Keratinocyte (primary cell): ENCODE data around the gene ARSB. TPM values are rescaled to one million over a fixed set of nuclear protein-coding genes. Genes with fewer than 3 reads are reported as not detected.

Experiments
- DNase-seq: peaks from one replicate; pipeline ENCODE4 v3.0.0-alpha.2; 2011; ENCODE audit warnings: low read depth, missing footprints, low spot score
- FAIRE-seq: peaks from 2 replicates; lab custom pipeline; 2011; peaks lifted over from hg19 to GRCh38; lab: Jason Lieb, UNC
- H2AFZ ChIP-seq: 2 replicates; pipeline ENCODE4 v1.6.0; 2012; ENCODE audit warnings: low read length, control low read depth, inconsistent platforms; ENCODE audit not compliant: control insufficient read depth
- H3K27ac ChIP-seq: 2 replicates; pipeline ENCODE4 v1.5.1; 2011; ENCODE audit warnings: low read length; ENCODE audit not compliant: control insufficient read depth, insufficient read depth
- H3K27me3 ChIP-seq: 3 replicates; pipeline ENCODE4 v1.6.0; 2011; ENCODE audit warnings: low read length; ENCODE audit not compliant: control insufficient read depth, insufficient read depth; ENCODE audit errors: extremely low read depth
- H3K36me3 ChIP-seq, 2 experiments: 2 replicates in 1 of 2; 3 replicates in 1 of 2; pipeline ENCODE4 v1.5.1; 2011; ENCODE audit warnings: low read length in 2 of 2, mild to moderate bottlenecking in 1 of 2; ENCODE audit not compliant: control insufficient read depth in 2 of 2, insufficient read depth in 2 of 2; ENCODE audit errors: extremely low read depth in 1 of 2
- H3K4me1 ChIP-seq: 3 replicates; pipeline ENCODE4 v1.5.1; 2011; ENCODE audit warnings: low read length; ENCODE audit not compliant: control insufficient read depth, insufficient read depth; ENCODE audit errors: extremely low read depth
- H3K4me2 ChIP-seq: 3 replicates; pipeline ENCODE4 v1.6.0; 2011; ENCODE audit warnings: low read depth, low read length; ENCODE audit not compliant: control insufficient read depth, insufficient read depth; ENCODE audit errors: extremely low read depth
- H3K4me3 ChIP-seq, 3 experiments: fragments of 200-600 bp in 1 of 3; sonication (generic) in 1 of 3; 2 replicates in 2 of 3; 3 replicates in 1 of 3; pipeline ENCODE4 v1.5.1; 2011 to 2016; ENCODE audit warnings: low read length in 3 of 3, mild to moderate bottlenecking in 3 of 3, control low read depth in 2 of 3, inconsistent platforms in 1 of 3, low read depth in 1 of 3, mixed read lengths in 1 of 3, mixed run types in 1 of 3, moderate library complexity in 1 of 3; ENCODE audit not compliant: control insufficient read depth in 2 of 3, insufficient read depth in 2 of 3; ENCODE audit errors: extremely low read depth in 1 of 3
- H3K79me2 ChIP-seq: 2 replicates; pipeline ENCODE4 v1.6.0; 2012; ENCODE audit warnings: low read length; ENCODE audit not compliant: control insufficient read depth, insufficient read depth
- H3K9ac ChIP-seq: 3 replicates; pipeline ENCODE4 v1.6.0; 2011; ENCODE audit warnings: low read length; ENCODE audit not compliant: control insufficient read depth, insufficient read depth; ENCODE audit errors: extremely low read depth
- H3K9me1 ChIP-seq: 3 replicates; pipeline ENCODE4 v1.6.0; 2011; ENCODE audit warnings: low read length; ENCODE audit not compliant: control insufficient read depth, insufficient read depth; ENCODE audit errors: extremely low read depth
- H3K9me3 ChIP-seq: 2 replicates; pipeline ENCODE4 v1.5.1; 2012; ENCODE audit warnings: low read depth, low read length; ENCODE audit not compliant: control insufficient read depth
- H4K20me1 ChIP-seq: 3 replicates; pipeline ENCODE4 v1.6.0; 2011; ENCODE audit warnings: low read length; ENCODE audit not compliant: control insufficient read depth, insufficient read depth; ENCODE audit errors: extremely low read depth
- EZH2 ChIP-seq: IDR thresholded peaks from one replicate; pipeline ENCODE4 v1.6.1; 2012; ENCODE audit warnings: inconsistent platforms, mild to moderate bottlenecking, low read length, moderate library complexity
- dilution Hi-C: fragments of 300-500 bp; cut with MboI; formaldehyde crosslinking; loops from one replicate; pipeline ENCODE4 v1.7.0; 2020; ENCODE audit warnings: low sequenced_read_pairs; ENCODE audit not compliant: extremely low pct_ligation_motif_present
- polyA plus RNA-seq, 5 experiments: library from polyadenylated mRNA; depleted of rRNA in 3 of 5; stranded (reverse) in 3 of 5; stranded (forward) in 1 of 5; unstranded in 1 of 5; fragments of >200 nt; gene quantifications; 1 replicate in 1 of 5; 2 replicates in 3 of 5; 3 replicates in 1 of 5; pipeline versions ENCODE4 v1.2.1 to v1.2.3, GENCODE V29; 2011 to 2012; ENCODE audit warnings: missing spikeins in 2 of 5, low read depth in 1 of 5, low replicate concordance in 1 of 5
- TF ChIP-seq, protein P1 (sequence below), 3 experiments: IDR thresholded peaks in 1 of 3; conservative IDR thresholded peaks in 1 of 3; optimal IDR thresholded peaks in 1 of 3; 2 replicates in 2 of 3; 3 replicates in 1 of 3; pipeline versions ENCODE3 to v1.5.1; 2011; ENCODE audit warnings: low read length in 3 of 3, mild to moderate bottlenecking in 3 of 3, moderate library complexity in 2 of 3, control low read depth in 1 of 3, inconsistent platforms in 1 of 3; ENCODE audit not compliant: insufficient read depth in 2 of 3; ENCODE audit errors: extremely low read depth in 1 of 3

ARSB gene
- polyA plus RNA-seq, 1 donor (not counting 4 experiments of a cell fraction or from before 2014, with no cell fraction given) = 4.5 TPM

DNA sequence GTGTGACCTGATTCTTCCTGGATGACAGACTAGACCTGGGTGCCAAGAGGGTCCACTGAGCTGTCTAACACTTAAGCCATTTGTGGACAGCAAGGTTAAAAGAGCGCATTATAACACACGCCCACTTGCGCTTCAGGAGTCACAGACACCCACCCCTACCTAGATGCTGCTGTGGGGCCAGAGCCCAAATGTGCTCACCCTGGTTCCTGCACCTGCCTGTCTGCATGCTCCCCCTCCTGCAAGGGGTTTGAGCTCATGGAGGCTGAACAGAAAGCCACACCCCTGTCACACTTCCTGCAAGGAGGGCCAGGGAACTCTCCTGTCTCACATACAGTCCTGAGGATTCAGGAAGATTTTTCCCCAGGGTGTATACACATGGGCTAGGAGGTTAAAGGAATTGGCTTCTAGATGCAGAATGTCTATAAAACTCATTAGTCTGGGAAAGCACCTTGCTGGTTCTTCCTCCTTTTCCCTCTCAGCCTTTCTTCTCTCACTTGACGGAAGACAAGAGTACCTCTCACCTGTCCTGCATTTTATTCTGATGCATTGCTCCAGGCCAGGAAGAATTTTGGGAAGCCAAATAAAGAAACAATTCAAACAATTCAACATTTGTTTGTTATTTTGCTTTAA lies 249.2 kb downstream of the ARSB start:
- Histone ChIP-seq H3K79me2 (no peaks in the 10 kb centered on the region), H3K4me1 (no peaks in the 10 kb centered on the region), H3K9me1 (no peaks in the 10 kb centered on the region), H3K27me3 (no peaks in the 10 kb centered on the region), H2AFZ (no peak overlapping the region), H3K27ac (no peak overlapping the region), H3K4me2 (no peak overlapping the region), H3K9ac (no peak overlapping the region), H4K20me1 (no peaks in the 10 kb centered on the region), H3K36me3 (no peaks in the 10 kb centered on the region), H3K4me3 (no peak overlapping the region), H3K9me3 (no peaks in the 10 kb centered on the region)
- dilution Hi-C loops = no loop called here
- TF ChIP-seq, protein P1, sequence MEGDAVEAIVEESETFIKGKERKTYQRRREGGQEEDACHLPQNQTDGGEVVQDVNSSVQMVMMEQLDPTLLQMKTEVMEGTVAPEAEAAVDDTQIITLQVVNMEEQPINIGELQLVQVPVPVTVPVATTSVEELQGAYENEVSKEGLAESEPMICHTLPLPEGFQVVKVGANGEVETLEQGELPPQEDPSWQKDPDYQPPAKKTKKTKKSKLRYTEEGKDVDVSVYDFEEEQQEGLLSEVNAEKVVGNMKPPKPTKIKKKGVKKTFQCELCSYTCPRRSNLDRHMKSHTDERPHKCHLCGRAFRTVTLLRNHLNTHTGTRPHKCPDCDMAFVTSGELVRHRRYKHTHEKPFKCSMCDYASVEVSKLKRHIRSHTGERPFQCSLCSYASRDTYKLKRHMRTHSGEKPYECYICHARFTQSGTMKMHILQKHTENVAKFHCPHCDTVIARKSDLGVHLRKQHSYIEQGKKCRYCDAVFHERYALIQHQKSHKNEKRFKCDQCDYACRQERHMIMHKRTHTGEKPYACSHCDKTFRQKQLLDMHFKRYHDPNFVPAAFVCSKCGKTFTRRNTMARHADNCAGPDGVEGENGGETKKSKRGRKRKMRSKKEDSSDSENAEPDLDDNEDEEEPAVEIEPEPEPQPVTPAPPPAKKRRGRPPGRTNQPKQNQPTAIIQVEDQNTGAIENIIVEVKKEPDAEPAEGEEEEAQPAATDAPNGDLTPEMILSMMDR (optimal IDR thresholded peaks at IDR 0.05 in 1 of 3, IDR thresholded peaks at IDR 0.05 in 1 of 3, conservative IDR thresholded peaks at IDR 0.05 in 1 of 3; ENCODE audit: extremely low read depth in 1 of 3, insufficient read depth in 2 of 3, low read length in 3 of 3) = no peak
- TF ChIP-seq EZH2 = no peak
- FAIRE-seq (no peak), DNase-seq (no peak)

DNA sequence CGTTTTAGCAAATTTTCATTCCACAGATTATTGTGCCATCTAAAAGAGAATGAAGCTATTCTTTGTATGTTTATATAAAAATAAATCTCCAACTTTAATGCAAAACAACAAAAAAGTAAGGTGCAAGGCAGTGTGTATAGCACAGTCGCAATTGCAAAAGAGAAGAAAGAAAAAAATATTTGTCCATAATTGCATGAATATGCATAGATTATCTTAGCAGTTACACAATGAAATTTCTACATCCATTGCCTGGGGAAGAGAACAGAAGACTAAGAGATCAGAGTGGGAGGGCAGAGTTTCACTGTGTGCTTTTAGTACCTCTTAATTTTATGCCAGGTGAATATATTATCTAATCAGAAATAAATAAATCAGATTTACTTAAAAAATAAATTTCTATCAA lies 250.2 kb downstream of the ARSB start:
- H3K4me1 ChIP-seq = no peaks in the 10 kb centered on the region
- no peak overlapping the region for H3K4me2 ChIP-seq
- no peak overlapping the region for H3K4me3 ChIP-seq
- H3K79me2 ChIP-seq = no peaks in the 10 kb centered on the region
- H3K9me3 ChIP-seq = no peaks in the 10 kb centered on the region
- dilution Hi-C loops = no loop called here
- DNase-seq = no peak
- no peak overlapping the region for H3K9ac ChIP-seq
- no peak overlapping the region for H3K27ac ChIP-seq
- TF ChIP-seq, protein P1 (optimal IDR thresholded peaks at IDR 0.05 in 1 of 3, IDR thresholded peaks at IDR 0.05 in 1 of 3, conservative IDR thresholded peaks at IDR 0.05 in 1 of 3; ENCODE audit: extremely low read depth in 1 of 3, insufficient read depth in 2 of 3, low read length in 3 of 3) = no peak
- no peak for TF ChIP-seq EZH2
- no peaks in the 10 kb centered on the region for H3K27me3 ChIP-seq
- no peak for FAIRE-seq
- H4K20me1 ChIP-seq = no peaks in the 10 kb centered on the region
- no peak overlapping the region for H2AFZ ChIP-seq
- H3K36me3 ChIP-seq = no peaks in the 10 kb centered on the region
- H3K9me1 ChIP-seq = no peaks in the 10 kb centered on the region
